ENCODE data around the gene AP4M1. TPM values are rescaled to one million over a fixed set of nuclear protein-coding genes. Genes with fewer than 3 reads are reported as not detected.

AP4M1 gene
- total RNA-seq, 4 donors from 2014 or later: 19.9 to 31.7 (median 26.1) TPM

DNA sequence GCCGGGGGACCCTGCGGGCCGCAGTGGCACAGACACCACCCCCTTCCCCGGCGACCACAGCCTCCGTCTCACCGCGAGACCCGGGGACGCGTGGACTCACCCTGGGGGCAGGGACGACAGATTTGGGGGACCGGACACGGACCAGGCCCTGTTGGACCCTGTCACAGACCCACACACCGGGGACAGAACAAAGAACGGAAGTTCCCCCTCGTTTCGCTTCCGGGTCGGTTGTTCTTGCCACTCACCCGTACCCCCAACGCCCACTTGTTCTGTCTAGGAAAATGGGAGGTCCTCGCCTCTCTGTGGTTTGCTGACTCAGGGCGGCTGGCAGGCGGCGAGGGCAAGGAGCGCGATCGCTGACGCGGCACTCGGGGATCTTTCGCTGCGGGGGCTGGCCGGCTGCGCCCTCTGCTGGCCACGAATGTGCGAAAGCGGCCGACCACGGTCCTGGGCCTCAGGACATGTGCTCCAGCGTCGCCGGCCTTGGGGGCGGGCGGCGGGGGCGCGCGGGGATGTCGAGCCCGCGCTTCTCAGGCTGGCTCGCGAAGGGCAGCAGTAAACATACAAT lies 19.8 kb upstream of the AP4M1 start, which contains the start of gene ZNF3:
TSS of gene ZNF3 (minus strand) at position 189 of the 568 bp plus-strand sequence. CDS start 4,366 bp downstream, outside the sequence.
- Histone ChIP-seq H3K4me1 (peaks cover 29 to 44% (median 41%) of the 10 kb centered on the region in 4 donors), H3K4me3 (peak within 1 kb of the TSS; percentile 97 to 99 (median 98)), H3K9me3 (no peaks in the 10 kb centered on the region), H3K36me3 (peaks cover 0 to 34% (median 30%) of the 10 kb centered on the region in 4 donors), H3K27me3 (no peaks in the 10 kb centered on the region), H3K27ac (replicated peaks in 1 of 4) (peak within 1 kb of the TSS; percentile 87 to 92 (median 88))
- intact Hi-C loops (cut with DNase I): loop anchor here (5.0 to 10.0 kb wide), 3 partner anchors 46 to 167 kb away; partner anchors contain the start of genes MBLAC1 and TRIM4
- peak; percentile 100 for DNase-seq (ENCODE audit: extremely low spot score)
- TF ChIP-seq POLR2AphosphoS5 (IDR thresholded peaks at IDR 0.05) (peak; percentile 89 to 97), CTCF (IDR thresholded peaks at IDR 0.05) (peak; percentile 93 to 95 (median 94)), POLR2A (IDR thresholded peaks at IDR 0.05; ENCODE audit: low read depth) (peak; percentile 43), EP300 (IDR thresholded peaks at IDR 0.05) (no peak)
- WGBS: under 1% methylated on average over 37 of the region's 55 CpGs

GRCh38 chr7:100082978-100083377 lies 18.5 kb upstream of the AP4M1 start:
- peaks cover 0 to 20% (median 17%) of the 10 kb centered on the region in 4 donors for H3K36me3 ChIP-seq

DNA sequence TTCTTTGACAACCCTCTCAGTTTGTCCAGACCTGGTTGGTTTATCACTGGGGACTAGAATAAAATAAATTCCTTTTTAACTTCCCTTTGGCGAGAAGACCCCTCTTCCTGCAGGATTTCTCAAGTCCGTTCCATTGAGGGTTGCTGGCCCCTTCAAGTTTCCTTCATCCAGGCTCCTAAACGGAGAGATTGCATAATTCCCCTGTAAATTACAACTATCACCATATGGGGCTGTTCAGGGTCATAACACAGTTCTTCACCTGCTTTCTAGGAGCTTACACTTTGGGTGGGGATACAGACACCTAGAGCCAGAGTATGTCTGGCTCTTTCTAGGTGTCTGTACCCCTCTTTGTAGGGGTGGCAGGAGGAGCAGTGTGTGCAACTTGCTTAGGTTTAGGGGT lies 15.9 kb upstream of the AP4M1 start:
- no peak overlapping the region for H3K27ac ChIP-seq (replicated peaks in 1 of 4)
- 48% methylated on average over 3 of the region's 3 CpGs for WGBS
- TF ChIP-seq CTCF (IDR thresholded peaks at IDR 0.05) (no peak), POLR2AphosphoS5 (IDR thresholded peaks at IDR 0.05) (no peak), POLR2A (IDR thresholded peaks at IDR 0.05; ENCODE audit: low read depth) (no peak), EP300 (IDR thresholded peaks at IDR 0.05) (no peak)
- peaks cover 2 to 7% (median 4%) of the 10 kb centered on the region in 4 donors for H3K36me3 ChIP-seq
- H3K4me3 ChIP-seq: no peak overlapping the region
- H3K9me3 ChIP-seq: no peaks in the 10 kb centered on the region
- no peak for DNase-seq (ENCODE audit: extremely low spot score)
- peaks cover 0 to 5% (median 0%) of the 10 kb centered on the region in 4 donors for H3K27me3 ChIP-seq
- intact Hi-C loops (cut with DNase I): loop anchor here (10.0 kb wide), 2 partner anchors 91 to 171 kb away; partner anchors contain the start of gene TRIM4
- peaks cover 31 to 55% (median 44%) of the 10 kb centered on the region in 4 donors for H3K4me1 ChIP-seq

More at GRCh38 chr7:100082978-100083377, 18.5 kb upstream of the AP4M1 start:
- H3K9me3 ChIP-seq: no peaks in the 10 kb centered on the region
- no peaks in the 10 kb centered on the region for H3K27me3 ChIP-seq
- no peak overlapping the region for H3K4me3 ChIP-seq
- intact Hi-C loops (cut with DNase I): loop anchor here (5.0 to 10.0 kb wide), 3 partner anchors 44 to 168 kb away; partner anchors contain the start of genes MBLAC1 and TRIM4
- TF ChIP-seq CTCF (IDR thresholded peaks at IDR 0.05): no peak
- TF ChIP-seq EP300 (IDR thresholded peaks at IDR 0.05): no peak
- TF ChIP-seq POLR2AphosphoS5 (IDR thresholded peaks at IDR 0.05): no peak
- no peak for TF ChIP-seq POLR2A (IDR thresholded peaks at IDR 0.05; ENCODE audit: low read depth)
- DNase-seq (ENCODE audit: extremely low spot score): no peak
- H3K27ac ChIP-seq (replicated peaks in 1 of 4): peak overlapping the region in 2 of 4 donors; percentile 87 to 92
- peaks cover 33 to 52% (median 48%) of the 10 kb centered on the region in 4 donors for H3K4me1 ChIP-seq
- WGBS: 80% methylated on average over 4 of the region's 4 CpGs

- Histone ChIP-seq H3K27me3 (peaks cover 0 to 5% (median 0%) of the 10 kb centered on the region in 4 donors), H3K9me3 (no peaks in the 10 kb centered on the region), H3K36me3 (peaks cover 17 to 24% (median 21%) of the 10 kb centered on the region in 4 donors), H3K27ac (replicated peaks in 1 of 4) (peak overlapping the region; percentile 43 to 91 (median 87)), H3K4me1 (peaks cover 26 to 45% (median 37%) of the 10 kb centered on the region in 4 donors), H3K4me3 (no peak overlapping the region)
- 52% methylated on average over 10 of the region's 10 CpGs for WGBS
- TF ChIP-seq EP300 (IDR thresholded peaks at IDR 0.05): no peak
- TF ChIP-seq POLR2AphosphoS5 (IDR thresholded peaks at IDR 0.05): peak in 1 of 2 donors; percentile 81
- intact Hi-C loops (cut with DNase I): loop anchor here (10.0 kb wide), 2 partner anchors 92 to 172 kb away; partner anchors contain the start of gene TRIM4
- DNase-seq (ENCODE audit: extremely low spot score): no peak
These were observed 14.2 kb upstream of the AP4M1 start for GRCh38 chr7:100087055-100087750.
